HFFc6 (cell line): ENCODE data around the gene HELZ. TPM values are rescaled to one million over a fixed set of nuclear protein-coding genes. Genes with fewer than 3 reads are reported as not detected.

Experiments used
- DNase-seq: peaks from one replicate; pipeline ENCODE4 v3.0.0-alpha.2; 2018
- H3K27ac Mint-ChIP-seq: 2 replicates; pipeline ENCODE4 v1.8.0; 2020; ENCODE audit warnings: mild to moderate bottlenecking, mixed read lengths
- H3K27me3 Mint-ChIP-seq: 2 replicates; pipeline ENCODE4 v1.8.0; 2021; ENCODE audit warnings: mild to moderate bottlenecking, moderate library complexity, mixed read lengths; ENCODE audit not compliant: insufficient read depth
- H3K36me3 Mint-ChIP-seq: 2 replicates; pipeline ENCODE4 v1.8.0; 2021; ENCODE audit warnings: low read depth, mixed read lengths
- H3K4me1 Mint-ChIP-seq: 2 replicates; pipeline ENCODE4 v1.8.0; 2020; ENCODE audit warnings: low read depth, mixed read lengths
- H3K4me3 Mint-ChIP-seq: 2 replicates; pipeline ENCODE4 v1.8.0; 2020; ENCODE audit warnings: mild to moderate bottlenecking, moderate library complexity, mixed read lengths
- H3K9me3 Mint-ChIP-seq: 2 replicates; pipeline ENCODE4 v1.8.0; 2020; ENCODE audit warnings: mild to moderate bottlenecking, mixed read lengths
- CTCF ChIP-seq: fragments of 200-600 bp; sonication (generic); IDR thresholded peaks from 2 replicates; pipeline ENCODE4 v1.5.0; 2021; ENCODE audit warnings: antibody characterized with exemption, mild to moderate bottlenecking
- total RNA-seq, 6 experiments: library from RNA; stranded (reverse); fragmentation: NEBNext Ultra II Directional; extraction: Animal tissue kit (Norgen Biotek cat#: 25700); gene quantifications; 2 replicates in 1 of 6; 3 replicates in 5 of 6; pipeline ENCODE4 v1.2.3, GENCODE V29; 2021

HELZ gene
- total RNA-seq, 6 experiments from 2014 or later: 36.0 to 46.2 (median 38.4) TPM

- no peaks in the 10 kb centered on the region for H3K9me3 Mint-ChIP-seq
- TF ChIP-seq CTCF: no peak
- H3K4me3 Mint-ChIP-seq: no peak overlapping the region
- peaks cover 25% of the 10 kb centered on the region for H3K36me3 Mint-ChIP-seq
- H3K4me1 Mint-ChIP-seq: peaks cover 22% of the 10 kb centered on the region
- DNase-seq: no peak
- H3K27ac Mint-ChIP-seq: no peak overlapping the region
- H3K27me3 Mint-ChIP-seq: peaks cover 2% of the 10 kb centered on the region
Measured at GRCh38 chr17:67092291-67092690, 152.7 kb downstream of the HELZ start.

GRCh38 chr17:67090341-67090740, 154.7 kb downstream of the HELZ start:
- H3K4me3 Mint-ChIP-seq: no peak overlapping the region

GRCh38 chr17:67088639-67089038, 156.4 kb downstream of the HELZ start:
- no peak for TF ChIP-seq CTCF
- Mint-ChIP-seq H3K4me3 (no peak overlapping the region), H3K36me3 (peaks cover 18% of the 10 kb centered on the region), H3K27me3 (no peaks in the 10 kb centered on the region), H3K27ac (no peak overlapping the region), H3K4me1 (no peaks in the 10 kb centered on the region), H3K9me3 (no peaks in the 10 kb centered on the region)
- no peak for DNase-seq

More at GRCh38 chr17:67090341-67090740, 154.7 kb downstream of the HELZ start:
- Mint-ChIP-seq H3K27ac (no peak overlapping the region), H3K9me3 (no peaks in the 10 kb centered on the region), H3K27me3 (peaks cover 2% of the 10 kb centered on the region; the same call in 1 of the 2 replicates), H3K4me1 (peaks cover 6% of the 10 kb centered on the region), H3K36me3 (peaks cover 23% of the 10 kb centered on the region)
- TF ChIP-seq CTCF: no peak
- DNase-seq: no peak

- Mint-ChIP-seq H3K4me3 (no peak overlapping the region), H3K9me3 (no peaks in the 10 kb centered on the region), H3K27ac (no peak overlapping the region), H3K27me3 (no peaks in the 10 kb centered on the region), H3K36me3 (peaks cover 16% of the 10 kb centered on the region), H3K4me1 (no peaks in the 10 kb centered on the region)
- DNase-seq: no peak
- TF ChIP-seq CTCF: no peak
Measured at GRCh38 chr17:67085406-67085805, 159.6 kb downstream of the HELZ start.

- Mint-ChIP-seq H3K27me3 (no peaks in the 10 kb centered on the region), H3K36me3 (peaks cover 9% of the 10 kb centered on the region), H3K27ac (no peak overlapping the region), H3K4me1 (no peaks in the 10 kb centered on the region), H3K9me3 (no peaks in the 10 kb centered on the region), H3K4me3 (no peak overlapping the region)
- no peak for TF ChIP-seq CTCF
- no peak for DNase-seq
Measured at GRCh38 chr17:67082107-67082506, 162.9 kb downstream of the HELZ start.

GRCh38 chr17:67080804-67081203, 164.2 kb downstream of the HELZ start:
- Mint-ChIP-seq H3K9me3 (no peaks in the 10 kb centered on the region), H3K36me3 (peaks cover 5% of the 10 kb centered on the region), H3K27ac (no peak overlapping the region), H3K4me1 (no peaks in the 10 kb centered on the region), H3K4me3 (no peak overlapping the region), H3K27me3 (no peaks in the 10 kb centered on the region)
- no peak for DNase-seq
- TF ChIP-seq CTCF: no peak
